Esophagus muscularis mucosa (tissue), 4 donors: ENCODE data around the gene PSMB4. TPM values are rescaled to one million over a fixed set of nuclear protein-coding genes. Genes with fewer than 3 reads are reported as not detected.
"Not testable (repeated sequence)": the region's sequence is repeated elsewhere in the genome, so short reads cannot be mapped to it uniquely, and the experiment has no call there.

Experiments used
- DNase-seq: peaks from one replicate; pipeline ENCODE4 v3.0.0-alpha.2; 2017; ENCODE audit errors: extremely low spot score
- H3K27ac ChIP-seq, 4 donors: fragments of 200-600 bp; sonication (generic); replicated peaks in 1 of 4; 1 replicate in 3 of 4; 2 replicates in 1 of 4; pipeline ENCODE4 v1.5.1; 2016 to 2019; ENCODE audit warnings: mild to moderate bottlenecking in 1 of 4
- H3K27me3 ChIP-seq, 4 donors: fragments of 200-600 bp; sonication (generic); one replicate each; pipeline versions ENCODE4 v1.5.1 to v1.6.0; 2016 to 2019
- H3K36me3 ChIP-seq, 4 donors: fragments of 200-600 bp; sonication (generic); one replicate each; pipeline ENCODE4 v1.5.1; 2016 to 2019
- H3K4me1 ChIP-seq, 4 donors: fragments of 200-600 bp; sonication (generic); one replicate each; pipeline ENCODE4 v1.5.1; 2016 to 2019
- H3K4me3 ChIP-seq, 4 donors: fragments of 200-600 bp; sonication (generic); 1 replicate in 2 of 4; 2 replicates in 2 of 4; pipeline ENCODE4 v1.5.1; 2016 to 2019; ENCODE audit warnings: mild to moderate bottlenecking in 4 of 4, moderate library complexity in 1 of 4
- H3K9me3 ChIP-seq, 4 donors: fragments of 200-600 bp; sonication (generic); 1 replicate in 3 of 4; 2 replicates in 1 of 4; pipeline ENCODE4 v1.5.1; 2016 to 2019
- CTCF ChIP-seq, 3 experiments: fragments of 200-600 bp in 2 of 3; fragments of 450-650 bp in 1 of 3; sonication (generic) in 2 of 3; IDR thresholded peaks; one replicate each; pipeline ENCODE4 v1.5.1; 2017 to 2019; ENCODE audit warnings: antibody characterized with exemption in 3 of 3, mild to moderate bottlenecking in 2 of 3, moderate library complexity in 1 of 3
- EP300 ChIP-seq: sonication (generic); formaldehyde crosslinking; IDR thresholded peaks from one replicate; pipeline ENCODE4 v1.6.1; 2017; ENCODE audit warnings: antibody characterized with exemption
- POLR2A ChIP-seq: fragments of 450-650 bp; IDR thresholded peaks from one replicate; pipeline ENCODE4 v1.6.1; 2017; ENCODE audit warnings: antibody characterized with exemption, moderate library complexity, mild to moderate bottlenecking, low read depth
- POLR2AphosphoS5 ChIP-seq, 2 donors: sonication (generic); formaldehyde crosslinking; IDR thresholded peaks; one replicate each; pipeline ENCODE4 v1.6.1; 2017; ENCODE audit warnings: antibody characterized with exemption in 2 of 2
- WGBS: methylation state at CpG from one replicate; pipeline ENCODE4 v1.1.5; 2018; 5-methylcytosine and 5-hydroxymethylcytosine counted together
- intact Hi-C: fragments of 100-400 bp; cut with DNase I; formaldehyde crosslinking; loops from one replicate; pipeline ENCODE4 v1.15.1; 2023
- total RNA-seq, 4 donors: library from RNA; depleted of rRNA; stranded (reverse); fragments of >200 nt; gene quantifications; one replicate each; pipeline versions ENCODE4 v1.1.0 to v1.2.1, GENCODE V29; 2016

Gene PSMB4
- total RNA-seq, 4 donors from 2014 or later, result 236 to 284 (median 253) TPM

GRCh38 chr1:151386002-151386401, 13.4 kb upstream of the PSMB4 start:
- TF ChIP-seq EP300 (no peak), CTCF (IDR thresholded peaks at IDR 0.05) (no peak), POLR2AphosphoS5 (IDR thresholded peaks at IDR 0.05) (no peak), POLR2A (no peak)
- H3K27me3 ChIP-seq, result no peaks in the 10 kb centered on the region
- H3K9me3 ChIP-seq, result no peaks in the 10 kb centered on the region
- no peaks in the 10 kb centered on the region for H3K36me3 ChIP-seq
- intact Hi-C loops, result no loop called here
- H3K4me3 ChIP-seq, result no peak overlapping the region
- no peak for DNase-seq
- no peak overlapping the region for H3K27ac ChIP-seq
- 90% methylated on average over 2 of the region's 2 CpGs for WGBS
- H3K4me1 ChIP-seq, result no peaks in the 10 kb centered on the region

GRCh38 chr1:151390221-151391078, 8.9 kb upstream of the PSMB4 start:
- H3K27ac ChIP-seq, H3K9me3 ChIP-seq, H3K36me3 ChIP-seq, intact Hi-C loops, H3K4me3 ChIP-seq, H3K4me1 ChIP-seq, DNase-seq, H3K27me3 ChIP-seq: not testable (repeated sequence)
- 92% methylated on average over 22 of the region's 22 CpGs for WGBS

- no peaks in the 10 kb centered on the region for H3K4me1 ChIP-seq
- no peak overlapping the region for H3K4me3 ChIP-seq
- 81% methylated on average over 3 of the region's 3 CpGs for WGBS
- H3K9me3 ChIP-seq, result no peaks in the 10 kb centered on the region
- H3K36me3 ChIP-seq, result no peaks in the 10 kb centered on the region
- H3K27me3 ChIP-seq, result no peaks in the 10 kb centered on the region
- no peak overlapping the region for H3K27ac ChIP-seq
- intact Hi-C loops, result no loop called here
- DNase-seq, result no peak
- TF ChIP-seq POLR2A, result no peak
- TF ChIP-seq POLR2AphosphoS5 (IDR thresholded peaks at IDR 0.05), result no peak
- TF ChIP-seq EP300, result no peak
- no peak for TF ChIP-seq CTCF (IDR thresholded peaks at IDR 0.05)
Measured at GRCh38 chr1:151391079-151391563, 8.3 kb upstream of the PSMB4 start.

GRCh38 chr1:151393583-151393982, 5.8 kb upstream of the PSMB4 start:
- Histone ChIP-seq H3K36me3 (no peaks in the 10 kb centered on the region), H3K9me3 (no peaks in the 10 kb centered on the region), H3K27me3 (no peaks in the 10 kb centered on the region), H3K4me1 (peaks cover 0 to under 1% (median under 1%) of the 10 kb centered on the region in 4 donors), H3K4me3 (no peak overlapping the region), H3K27ac (no peak overlapping the region)
- no peak for TF ChIP-seq POLR2AphosphoS5 (IDR thresholded peaks at IDR 0.05)
- TF ChIP-seq CTCF (IDR thresholded peaks at IDR 0.05), result no peak
- TF ChIP-seq EP300, result no peak
- no peak for TF ChIP-seq POLR2A
- DNase-seq, result no peak
- intact Hi-C loops, result no loop called here

- WGBS, result 81% methylated on average over 5 of the region's 5 CpGs
- peaks cover 13 to 19% (median 17%) of the 10 kb centered on the region in 4 donors for H3K4me1 ChIP-seq
- H3K27me3 ChIP-seq, H3K4me3 ChIP-seq, H3K27ac ChIP-seq, H3K9me3 ChIP-seq, DNase-seq, intact Hi-C loops: not testable (repeated sequence)
- peaks cover 1 to 11% (median 10%) of the 10 kb centered on the region in 4 donors for H3K36me3 ChIP-seq
Measured at GRCh38 chr1:151396265-151396664, 3.1 kb upstream of the PSMB4 start.
